MM.1S (cell line): ENCODE data around the gene WNT10A.
A peak's percentile ranks its signal among the peaks of the same experiment; 100 is the strongest.

ENCODE experiments used
- DNase-seq: peaks from one replicate; pipeline ENCODE4 v3.0.0-alpha.2; 2015
- H2AFZ ChIP-seq: fragments of 300-600 bp; sonication (generic); 2 replicates; pipeline ENCODE4 v1.6.0; 2016; ENCODE audit warnings: antibody characterized with exemption, low read length
- H3F3A ChIP-seq: fragments of 300-600 bp; sonication (generic); 2 replicates; pipeline ENCODE4 v1.6.1; 2016; ENCODE audit warnings: mild to moderate bottlenecking, antibody characterized with exemption, low read length, moderate library complexity, mixed read lengths; ENCODE audit not compliant: insufficient read depth
- H3K27ac ChIP-seq: fragments of 300-600 bp; sonication (generic); 2 replicates; pipeline ENCODE4 v1.5.1; 2016; ENCODE audit warnings: mild to moderate bottlenecking, low read length
- H3K27me3 ChIP-seq: fragments of 300-600 bp; sonication (generic); replicated peaks from 2 replicates; pipeline ENCODE4 v1.6.0; 2016; ENCODE audit warnings: low read length; ENCODE audit not compliant: insufficient read depth
- H3K36me3 ChIP-seq: fragments of 300-600 bp; sonication (generic); replicated peaks from 2 replicates; pipeline ENCODE4 v1.6.1; 2016; ENCODE audit warnings: mild to moderate bottlenecking, low read length, mixed read lengths; ENCODE audit not compliant: insufficient read depth
- H3K4me1 ChIP-seq: fragments of 300-600 bp; sonication (generic); 2 replicates; pipeline ENCODE4 v1.6.1; 2016; ENCODE audit warnings: low read length, mixed read lengths
- H3K4me2 ChIP-seq: fragments of 300-600 bp; sonication (generic); 2 replicates; pipeline ENCODE4 v1.6.0; 2016; ENCODE audit warnings: low read depth, low read length
- H3K4me3 ChIP-seq: fragments of 300-600 bp; sonication (generic); 2 replicates; pipeline ENCODE4 v1.5.1; 2016; ENCODE audit warnings: low read length, mixed read lengths
- H3K79me2 ChIP-seq: fragments of 300-600 bp; sonication (generic); 2 replicates; pipeline ENCODE4 v1.6.1; 2016; ENCODE audit warnings: mixed run types, low read length, mixed read lengths
- H3K9ac ChIP-seq: fragments of 300-600 bp; sonication (generic); 2 replicates; pipeline ENCODE4 v1.6.1; 2016; ENCODE audit warnings: low read length, mixed read lengths
- H3K9me2 ChIP-seq: fragments of 300-600 bp; sonication (generic); replicated peaks from 2 replicates; pipeline ENCODE4 v1.6.1; 2016; ENCODE audit warnings: mild to moderate bottlenecking, low read length, mixed read lengths; ENCODE audit not compliant: insufficient read depth
- H3K9me3 ChIP-seq: fragments of 300-600 bp; sonication (generic); replicated peaks from 2 replicates; pipeline ENCODE4 v1.6.1; 2016; ENCODE audit warnings: mild to moderate bottlenecking, low read length, mixed read lengths; ENCODE audit not compliant: insufficient read depth
- H4K20me1 ChIP-seq: fragments of 300-600 bp; sonication (generic); 2 replicates; pipeline ENCODE4 v1.6.1; 2016; ENCODE audit warnings: mild to moderate bottlenecking, low read length, moderate library complexity, mixed read lengths; ENCODE audit not compliant: insufficient read depth
- EZH2 ChIP-seq: fragments of 300-600 bp; sonication (generic); optimal IDR thresholded peaks from 2 replicates; pipeline ENCODE3; 2017; ENCODE audit warnings: low read depth, mild to moderate bottlenecking, antibody characterized with exemption, low read length, mixed read lengths
- EZH2phosphoT487 ChIP-seq: fragments of 300-600 bp; sonication (generic); IDR thresholded peaks from 2 replicates; pipeline ENCODE4 v1.6.1; 2018; ENCODE audit warnings: antibody characterized with exemption, low read length
- TF ChIP-seq, protein P1 (sequence below): fragments of 300-600 bp; sonication (generic); IDR thresholded peaks from 2 replicates; pipeline ENCODE4 v1.5.1; 2016; ENCODE audit warnings: antibody characterized with exemption, low read length, mixed read lengths

The WNT10A gene

GRCh38 chr2:218852911-218853667 lies 27.6 kb upstream of the WNT10A start:
- Histone ChIP-seq H3K27me3 (peaks cover 49% of the 10 kb centered on the region), H3K4me2 (peak overlapping the region; percentile 32; the same call in 1 of the 2 replicates)

DNA sequence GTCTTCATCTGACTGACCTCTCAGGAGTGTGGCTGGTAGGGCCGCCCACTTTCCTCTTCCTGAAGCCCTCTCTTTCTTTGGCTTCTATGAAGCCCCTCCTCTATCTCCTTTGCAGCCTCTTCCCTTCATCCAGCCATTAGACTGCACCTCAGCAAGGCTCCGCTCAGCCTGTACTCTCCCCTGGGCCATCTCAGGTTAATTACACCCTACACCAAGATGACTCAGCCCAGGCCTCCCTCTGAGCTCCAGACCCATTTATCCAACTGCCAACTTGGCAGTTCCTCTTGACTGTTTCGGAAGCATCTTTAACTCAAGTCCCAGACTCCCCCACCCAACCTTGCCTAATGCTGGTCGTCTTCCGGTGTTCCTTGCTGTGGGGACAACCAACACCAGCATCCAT lies 26.9 kb upstream of the WNT10A start:
- TF ChIP-seq, protein P1, sequence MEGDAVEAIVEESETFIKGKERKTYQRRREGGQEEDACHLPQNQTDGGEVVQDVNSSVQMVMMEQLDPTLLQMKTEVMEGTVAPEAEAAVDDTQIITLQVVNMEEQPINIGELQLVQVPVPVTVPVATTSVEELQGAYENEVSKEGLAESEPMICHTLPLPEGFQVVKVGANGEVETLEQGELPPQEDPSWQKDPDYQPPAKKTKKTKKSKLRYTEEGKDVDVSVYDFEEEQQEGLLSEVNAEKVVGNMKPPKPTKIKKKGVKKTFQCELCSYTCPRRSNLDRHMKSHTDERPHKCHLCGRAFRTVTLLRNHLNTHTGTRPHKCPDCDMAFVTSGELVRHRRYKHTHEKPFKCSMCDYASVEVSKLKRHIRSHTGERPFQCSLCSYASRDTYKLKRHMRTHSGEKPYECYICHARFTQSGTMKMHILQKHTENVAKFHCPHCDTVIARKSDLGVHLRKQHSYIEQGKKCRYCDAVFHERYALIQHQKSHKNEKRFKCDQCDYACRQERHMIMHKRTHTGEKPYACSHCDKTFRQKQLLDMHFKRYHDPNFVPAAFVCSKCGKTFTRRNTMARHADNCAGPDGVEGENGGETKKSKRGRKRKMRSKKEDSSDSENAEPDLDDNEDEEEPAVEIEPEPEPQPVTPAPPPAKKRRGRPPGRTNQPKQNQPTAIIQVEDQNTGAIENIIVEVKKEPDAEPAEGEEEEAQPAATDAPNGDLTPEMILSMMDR, result no peak
- no peak for TF ChIP-seq EZH2
- no peak for TF ChIP-seq EZH2phosphoT487
- no peak overlapping the region for H3K4me3 ChIP-seq
- H3F3A ChIP-seq, result no peaks in the 10 kb centered on the region
- H4K20me1 ChIP-seq, result no peaks in the 10 kb centered on the region
- no peaks in the 10 kb centered on the region for H3K9me2 ChIP-seq
- H3K4me2 ChIP-seq, result no peak overlapping the region
- peaks cover 56% of the 10 kb centered on the region for H3K27me3 ChIP-seq
- no peak overlapping the region for H3K9ac ChIP-seq
- H3K79me2 ChIP-seq, result no peaks in the 10 kb centered on the region
- no peaks in the 10 kb centered on the region for H3K4me1 ChIP-seq
- no peak for DNase-seq
- no peak overlapping the region for H3K27ac ChIP-seq
- H3K9me3 ChIP-seq, result no peaks in the 10 kb centered on the region
- H3K36me3 ChIP-seq, result no peaks in the 10 kb centered on the region
- H2AFZ ChIP-seq, result no peak overlapping the region

More at GRCh38 chr2:218852911-218853667, 27.6 kb upstream of the WNT10A start:
- no peak overlapping the region for H2AFZ ChIP-seq
- no peak overlapping the region for H3K9ac ChIP-seq
- no peaks in the 10 kb centered on the region for H3K9me3 ChIP-seq
- H4K20me1 ChIP-seq, result no peaks in the 10 kb centered on the region
- no peaks in the 10 kb centered on the region for H3K79me2 ChIP-seq
- DNase-seq, result peak; percentile 60
- no peak overlapping the region for H3K27ac ChIP-seq
- H3K36me3 ChIP-seq, result no peaks in the 10 kb centered on the region
- no peaks in the 10 kb centered on the region for H3F3A ChIP-seq
- TF ChIP-seq EZH2phosphoT487, result no peak
- TF ChIP-seq, protein P1, result peak; percentile 77
- no peaks in the 10 kb centered on the region for H3K9me2 ChIP-seq
- no peak overlapping the region for H3K4me3 ChIP-seq
- no peaks in the 10 kb centered on the region for H3K4me1 ChIP-seq

- TF ChIP-seq EZH2phosphoT487 (no peak), EZH2 (no peak)
- TF ChIP-seq, protein P1, result no peak
- Histone ChIP-seq H2AFZ (no peak overlapping the region), H3K9ac (no peak overlapping the region), H3K36me3 (no peaks in the 10 kb centered on the region), H3K27ac (no peak overlapping the region), H3K9me2 (no peaks in the 10 kb centered on the region), H3K79me2 (no peaks in the 10 kb centered on the region), H3K9me3 (no peaks in the 10 kb centered on the region), H3K4me1 (no peaks in the 10 kb centered on the region), H3K4me2 (no peak overlapping the region), H4K20me1 (no peaks in the 10 kb centered on the region), H3K4me3 (no peak overlapping the region), H3F3A (no peaks in the 10 kb centered on the region), H3K27me3 (peaks cover 63% of the 10 kb centered on the region)
- no peak for DNase-seq
Measured at GRCh38 chr2:218854860-218855259, 25.8 kb upstream of the WNT10A start.
